GM21360 (cell line): ENCODE data around the gene NELL1.

Source experiments
- ATAC-seq: cut with Tn5 transposase; IDR thresholded peaks from one replicate; pipeline ENCODE4 v1.9.1; 2021; ENCODE audit warnings: mild to moderate bottlenecking, moderate library complexity; ENCODE audit not compliant: unreplicated experiment

NELL1 gene

GRCh38 chr11:21470521-21470920 is 801.1 kb downstream of the NELL1 start:
- no peak for ATAC-seq

- no peak for ATAC-seq
Observed at GRCh38 chr11:21472261-21472660, 802.9 kb downstream of the NELL1 start.

- ATAC-seq = no peak
Observed at GRCh38 chr11:21474529-21474928, 805.1 kb downstream of the NELL1 start.

GRCh38 chr11:21475276-21475675 is 805.9 kb downstream of the NELL1 start:
- no peak for ATAC-seq

- ATAC-seq = no peak
Observed at GRCh38 chr11:21476588-21476987, 807.2 kb downstream of the NELL1 start.

GRCh38 chr11:21480240-21480639 is 810.9 kb downstream of the NELL1 start:
- no peak for ATAC-seq

GRCh38 chr11:21481255-21481654 is 811.9 kb downstream of the NELL1 start:
- no peak for ATAC-seq

GRCh38 chr11:21484039-21484438 is 814.7 kb downstream of the NELL1 start:
- ATAC-seq = no peak

- no peak for ATAC-seq
Observed at GRCh38 chr11:21485006-21485405, 815.6 kb downstream of the NELL1 start.

- no peak for ATAC-seq
Observed at GRCh38 chr11:21485426-21485825, 816.0 kb downstream of the NELL1 start.

- no peak for ATAC-seq
Observed at GRCh38 chr11:21489416-21490115, 820.2 kb downstream of the NELL1 start.

GRCh38 chr11:21492931-21493330 is 823.5 kb downstream of the NELL1 start:
- no peak for ATAC-seq

GRCh38 chr11:21494946-21495345 is 825.6 kb downstream of the NELL1 start:
- ATAC-seq = no peak

- ATAC-seq = no peak
Observed at GRCh38 chr11:21495879-21496278, 826.5 kb downstream of the NELL1 start.

- no peak for ATAC-seq
Observed at GRCh38 chr11:21501245-21501644, 831.9 kb downstream of the NELL1 start.

- ATAC-seq = no peak
Observed at GRCh38 chr11:21505070-21505469, 835.7 kb downstream of the NELL1 start.

- peak; percentile 79 for ATAC-seq
Observed at GRCh38 chr11:21511835-21512440, 842.6 kb downstream of the NELL1 start.

GRCh38 chr11:21514316-21514715 is 844.9 kb downstream of the NELL1 start:
- no peak for ATAC-seq

- ATAC-seq = no peak
Observed at GRCh38 chr11:21520244-21520643, 850.9 kb downstream of the NELL1 start.

- ATAC-seq = no peak
Observed at GRCh38 chr11:21529187-21529586, 859.8 kb downstream of the NELL1 start.

GRCh38 chr11:21534288-21534687 is 864.9 kb downstream of the NELL1 start:
- ATAC-seq = no peak

- ATAC-seq = no peak
Observed at GRCh38 chr11:21537980-21538379, 868.6 kb downstream of the NELL1 start.
